OCI-LY1 (cell line): ENCODE data around the gene GPR17.

Experiments
- CTCF ChIP-seq: fragments of 200-600 bp; sonication (generic), shearing (Covaris generic); IDR thresholded peaks from 2 replicates; pipeline ENCODE4 v1.5.1; 2017; ENCODE audit warnings: mild to moderate bottlenecking, antibody characterized with exemption, low read length, moderate library complexity, mixed read lengths
- EZH2 ChIP-seq: fragments of 200-600 bp; sonication (generic), shearing (Covaris generic); IDR thresholded peaks from 2 replicates; pipeline ENCODE4 v1.8.0; 2017; ENCODE audit warnings: borderline replicate concordance, mixed run types, mild to moderate bottlenecking, antibody characterized with exemption, low read length, moderate library complexity, mixed read lengths

- TF ChIP-seq CTCF (no peak), EZH2 (no peak)
These were observed 55.3 kb downstream of the GPR17 start, which contains the start of gene SFT2D3 for GRCh38 chr2:127701193-127701650.
